ENCODE results near the gene HBA1. TPM values are rescaled to one million over a fixed set of nuclear protein-coding genes. Genes with fewer than 3 reads are reported as not detected.
A peak's percentile ranks its signal among the peaks of the same experiment; 100 is the strongest.
"Not testable (repeated sequence)": the region's sequence is repeated elsewhere in the genome, so short reads cannot be mapped to it uniquely, and the experiment has no call there.

The HBA1 gene
- total RNA-seq, 1 donor from 2014 or later: 0.83 TPM

DNA sequence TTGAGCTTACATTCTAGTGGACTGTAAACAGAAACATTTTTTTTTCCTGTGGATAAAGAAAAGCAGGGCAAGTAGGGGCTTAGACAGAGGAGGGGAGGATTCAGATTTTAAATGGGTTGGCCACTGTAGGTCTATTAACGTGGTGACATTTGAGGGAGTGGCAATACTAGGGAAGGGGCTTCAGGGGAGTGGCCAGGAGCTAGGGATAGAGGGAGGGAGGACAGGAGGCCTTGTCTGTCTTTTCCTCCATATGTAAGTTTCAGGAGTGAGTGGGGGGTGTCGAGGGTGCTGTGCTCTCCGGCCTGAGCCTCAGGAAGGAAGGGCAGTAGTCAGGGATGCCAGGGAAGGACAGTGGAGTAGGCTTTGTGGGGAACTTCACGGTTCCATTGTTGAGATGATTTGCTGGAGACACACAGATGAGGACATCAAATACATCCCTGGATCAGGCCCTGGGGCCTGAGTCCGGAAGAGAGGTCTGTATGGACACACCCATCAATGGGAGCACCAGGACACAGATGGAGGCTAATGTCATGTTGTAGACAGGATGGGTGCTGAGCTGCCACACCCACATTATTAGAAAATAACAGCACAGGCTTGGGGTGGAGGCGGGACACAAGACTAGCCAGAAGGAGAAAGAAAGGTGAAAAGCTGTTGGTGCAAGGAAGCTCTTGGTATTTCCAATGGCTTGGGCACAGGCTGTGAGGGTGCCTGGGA is 17.2 kb upstream of the HBA1 start:
- DNase-seq (ENCODE audit: low read depth): no peak

DNA sequence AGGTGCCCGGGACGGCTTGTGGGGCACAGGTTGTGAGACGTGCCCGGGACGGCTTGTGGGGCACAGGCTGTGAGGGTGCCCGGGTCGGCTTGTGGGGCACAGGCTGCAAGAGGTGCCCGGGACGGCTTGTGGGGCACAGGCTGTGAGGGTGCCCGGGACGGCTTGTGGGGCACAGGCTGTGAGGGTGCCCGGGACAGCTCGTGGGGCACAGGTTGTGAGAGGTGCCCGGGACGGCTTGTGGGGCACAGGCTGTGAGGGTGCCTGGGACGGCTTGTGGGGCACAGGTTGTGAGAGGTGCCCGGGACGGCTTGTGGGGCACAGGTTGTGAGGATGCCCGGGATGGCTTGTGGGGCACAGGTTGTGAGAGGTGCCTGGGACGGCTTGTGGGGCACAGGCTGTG is 16.2 kb upstream of the HBA1 start:
- DNase-seq (ENCODE audit: low read depth): not testable (repeated sequence)

DNA sequence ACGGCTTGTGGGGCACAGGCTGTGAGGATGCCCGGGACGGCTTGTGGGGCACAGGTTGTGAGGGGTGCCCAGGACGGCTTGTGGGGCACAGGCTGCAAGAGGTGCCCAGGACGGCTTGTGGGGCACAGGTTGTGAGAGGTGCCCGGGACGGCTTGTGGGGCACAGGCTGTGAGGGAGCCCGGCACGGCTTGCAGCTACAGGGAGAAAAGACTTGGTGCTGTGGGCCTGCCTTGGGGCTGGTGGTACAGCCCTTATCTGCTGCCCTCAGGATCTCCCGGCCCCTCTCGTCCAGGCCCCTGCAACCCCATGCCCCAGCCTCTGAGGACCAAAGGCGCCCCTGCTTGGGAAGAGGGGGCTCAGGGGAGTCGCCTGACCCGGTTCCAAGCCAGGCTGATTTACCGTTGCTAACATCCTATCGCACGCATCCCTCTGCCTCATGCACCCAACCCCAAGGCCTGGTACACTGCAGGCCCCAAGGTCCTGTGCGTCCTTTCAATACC is 15.7 kb upstream of the HBA1 start:
- DNase-seq (ENCODE audit: low read depth): no peak

DNA sequence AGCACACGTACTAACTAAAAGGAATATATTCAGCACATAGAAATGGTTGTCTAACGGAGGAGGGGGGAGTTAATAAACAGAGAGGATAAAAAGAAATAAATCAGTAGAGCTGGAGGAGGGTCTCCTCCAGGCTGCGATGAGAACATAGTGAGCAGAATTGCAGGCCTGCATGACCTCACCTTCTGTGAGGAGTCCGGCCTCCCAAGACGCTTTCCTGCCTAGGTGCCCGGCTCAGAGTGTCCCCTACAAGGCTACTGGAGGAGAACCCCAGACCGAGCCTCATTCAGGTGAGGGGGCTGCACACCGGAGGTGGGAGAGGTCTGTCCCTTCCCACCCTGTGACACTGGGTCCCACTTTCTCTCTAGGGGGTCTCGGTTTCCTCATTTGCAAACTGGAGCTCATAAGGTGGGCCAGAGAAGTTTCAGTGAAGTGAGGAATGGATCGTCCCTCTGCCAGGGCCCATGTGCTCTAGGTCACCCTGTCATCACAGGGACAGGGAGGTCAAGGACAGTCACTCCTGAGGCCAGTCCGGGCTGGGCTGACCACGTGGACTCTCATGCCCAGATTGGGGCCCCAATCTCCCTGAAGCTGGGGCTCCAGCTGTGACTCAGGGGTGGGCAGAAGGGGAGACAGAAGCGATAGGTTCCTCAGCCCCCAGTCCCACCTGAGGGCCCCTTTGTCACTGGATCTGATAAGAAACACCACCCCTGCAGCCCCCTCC is 14.0 kb upstream of the HBA1 start:
- DNase-seq (ENCODE audit: low read depth): no peak

DNA sequence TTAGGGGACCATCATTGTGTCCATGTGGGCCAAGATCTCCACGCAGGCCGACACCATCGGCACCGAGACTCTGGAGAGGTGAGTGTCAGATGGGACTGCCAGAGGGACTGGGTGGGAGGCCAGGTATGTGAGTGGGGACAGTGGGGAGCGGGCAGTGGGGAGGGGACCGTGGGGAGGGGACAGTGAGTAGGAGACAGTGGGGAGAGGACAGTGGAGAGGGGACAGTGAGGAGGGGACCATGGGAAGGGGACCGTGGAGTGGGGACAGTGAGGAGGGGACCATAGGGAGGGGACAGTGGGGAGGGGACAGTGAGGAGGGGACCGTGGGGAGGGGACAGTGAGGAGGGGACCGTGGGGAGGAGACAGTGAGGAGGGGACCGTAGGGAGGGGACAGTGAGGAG is 13.3 kb upstream of the HBA1 start:
- DNase-seq (ENCODE audit: low read depth): not testable (repeated sequence)

DNA sequence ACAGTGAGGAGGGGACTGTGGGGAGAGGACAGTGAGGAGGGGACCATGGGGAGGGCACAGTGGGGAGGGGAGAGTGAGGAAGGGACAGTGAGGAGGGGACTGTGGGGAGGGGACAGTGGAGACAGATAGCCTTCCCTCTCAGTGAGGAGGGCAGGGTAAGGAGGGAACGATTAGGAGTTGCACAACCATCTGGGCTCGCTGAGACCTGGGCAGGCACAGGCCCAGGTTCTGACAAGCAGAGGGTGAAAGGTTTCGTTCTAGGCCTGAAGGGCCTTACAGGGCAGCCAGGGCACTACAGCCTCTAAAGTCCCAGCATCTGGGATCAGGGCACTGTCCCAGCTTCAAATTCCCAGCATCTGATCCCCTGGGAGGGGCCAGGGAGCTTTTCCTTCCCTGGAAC is 12.8 kb upstream of the HBA1 start:
- not testable (repeated sequence) for DNase-seq (ENCODE audit: low read depth)

DNA sequence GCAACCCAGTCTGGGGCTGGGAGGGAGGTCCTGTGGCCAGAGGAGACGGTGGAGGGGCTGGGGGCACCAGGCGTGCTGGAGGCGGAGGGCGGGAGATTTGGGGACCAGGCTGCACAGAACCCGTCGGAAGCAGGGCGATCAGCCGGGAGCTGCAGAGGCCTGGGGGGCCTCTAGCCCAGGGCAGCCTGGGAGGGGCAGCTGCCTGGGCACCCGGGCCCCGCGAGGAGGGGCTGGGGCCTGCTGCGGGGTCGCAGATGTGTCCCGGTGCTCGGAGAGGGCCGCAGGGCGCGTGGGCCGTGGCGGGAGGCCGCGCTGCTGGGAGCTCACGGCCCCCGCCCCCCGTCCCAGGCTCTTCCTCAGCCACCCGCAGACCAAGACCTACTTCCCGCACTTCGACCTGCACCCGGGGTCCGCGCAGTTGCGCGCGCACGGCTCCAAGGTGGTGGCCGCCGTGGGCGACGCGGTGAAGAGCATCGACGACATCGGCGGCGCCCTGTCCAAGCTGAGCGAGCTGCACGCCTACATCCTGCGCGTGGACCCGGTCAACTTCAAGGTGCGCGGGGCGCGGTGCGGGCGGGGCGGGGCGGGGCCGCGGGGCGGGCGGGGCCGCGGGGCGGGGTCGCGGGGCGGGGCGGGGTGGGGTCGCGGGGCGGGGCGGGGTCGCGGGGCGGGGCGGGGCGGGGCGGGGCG is 12.2 kb upstream of the HBA1 start:
- not testable (repeated sequence) for DNase-seq (ENCODE audit: low read depth)

DNA sequence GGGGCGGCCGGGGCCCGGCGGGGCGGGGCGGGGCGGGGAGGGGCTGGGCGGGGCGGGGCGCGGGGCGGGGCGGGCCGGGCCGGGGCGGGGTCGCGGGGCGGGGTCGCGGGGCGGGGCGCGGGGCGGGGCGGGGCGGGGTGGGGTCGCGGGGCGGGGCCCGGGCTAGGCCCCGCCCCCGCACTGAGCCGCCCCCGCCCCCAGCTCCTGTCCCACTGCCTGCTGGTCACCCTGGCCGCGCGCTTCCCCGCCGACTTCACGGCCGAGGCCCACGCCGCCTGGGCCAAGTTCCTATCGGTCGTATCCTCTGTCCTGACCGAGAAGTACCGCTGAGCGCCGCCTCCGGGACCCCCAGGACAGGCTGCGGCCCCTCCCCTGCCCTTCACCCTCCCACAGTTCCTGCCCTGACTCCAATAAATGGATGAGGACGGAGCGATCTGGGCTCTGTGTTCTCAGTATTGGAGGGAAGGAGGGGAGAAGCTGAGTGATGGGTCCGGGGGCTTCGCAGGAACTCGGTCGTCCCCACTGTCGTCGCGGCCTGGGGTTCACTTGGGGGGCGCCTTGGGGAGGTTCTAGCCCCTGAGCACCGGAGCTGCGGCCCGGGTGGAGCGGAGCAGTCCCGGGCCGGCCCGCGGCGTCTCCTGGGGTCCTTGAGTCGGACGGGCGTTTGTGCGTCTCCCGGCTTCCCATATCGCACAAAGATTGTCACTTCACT is 11.5 kb upstream of the HBA1 start:
- DNase-seq (ENCODE audit: low read depth): no peak

DNA sequence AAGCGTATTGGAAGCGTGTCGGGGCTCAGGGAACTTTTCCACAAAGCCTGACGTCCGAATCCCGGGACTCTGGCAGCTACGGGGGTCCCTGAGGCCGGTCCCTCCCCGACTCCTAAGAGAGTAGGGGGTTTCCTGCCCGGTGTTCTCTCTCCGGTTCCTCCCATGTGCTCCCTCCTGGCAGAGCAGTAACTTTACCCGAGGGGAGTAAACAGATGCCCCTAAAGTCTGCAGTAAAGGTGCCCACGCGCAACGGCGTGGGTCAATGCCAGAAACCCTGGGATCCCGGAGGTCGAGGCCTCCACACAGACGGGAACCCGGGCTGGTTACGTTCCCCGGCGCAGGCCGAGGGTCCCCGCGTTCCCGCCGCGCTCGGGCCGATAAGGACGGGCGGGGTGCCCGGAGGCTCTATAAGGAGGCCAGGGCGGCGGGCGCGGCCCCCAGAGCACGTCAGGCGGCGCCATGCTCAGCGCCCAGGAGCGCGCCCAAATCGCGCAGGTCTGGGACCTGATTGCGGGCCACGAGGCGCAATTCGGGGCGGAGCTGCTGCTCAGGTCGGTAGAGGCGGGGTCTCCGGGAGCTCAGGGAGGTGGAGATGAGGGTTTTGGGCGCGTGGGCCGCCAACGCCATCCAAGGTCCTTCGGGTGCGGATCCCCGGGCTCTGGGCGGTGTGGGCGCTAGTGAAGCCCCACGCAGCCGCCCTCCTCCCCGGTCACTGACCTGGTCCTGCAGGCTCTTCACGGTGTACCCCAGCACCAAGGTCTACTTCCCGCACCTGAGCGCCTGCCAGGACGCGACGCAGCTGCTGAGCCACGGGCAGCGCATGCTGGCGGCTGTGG is 10.7 kb upstream of the HBA1 start, which contains the start of gene HBM:
HBM (plus strand) TSS at position 440 of the 836 bp plus-strand sequence; CDS start at position 460, 20 bp downstream.
- no peak for DNase-seq (ENCODE audit: low read depth)

DNA sequence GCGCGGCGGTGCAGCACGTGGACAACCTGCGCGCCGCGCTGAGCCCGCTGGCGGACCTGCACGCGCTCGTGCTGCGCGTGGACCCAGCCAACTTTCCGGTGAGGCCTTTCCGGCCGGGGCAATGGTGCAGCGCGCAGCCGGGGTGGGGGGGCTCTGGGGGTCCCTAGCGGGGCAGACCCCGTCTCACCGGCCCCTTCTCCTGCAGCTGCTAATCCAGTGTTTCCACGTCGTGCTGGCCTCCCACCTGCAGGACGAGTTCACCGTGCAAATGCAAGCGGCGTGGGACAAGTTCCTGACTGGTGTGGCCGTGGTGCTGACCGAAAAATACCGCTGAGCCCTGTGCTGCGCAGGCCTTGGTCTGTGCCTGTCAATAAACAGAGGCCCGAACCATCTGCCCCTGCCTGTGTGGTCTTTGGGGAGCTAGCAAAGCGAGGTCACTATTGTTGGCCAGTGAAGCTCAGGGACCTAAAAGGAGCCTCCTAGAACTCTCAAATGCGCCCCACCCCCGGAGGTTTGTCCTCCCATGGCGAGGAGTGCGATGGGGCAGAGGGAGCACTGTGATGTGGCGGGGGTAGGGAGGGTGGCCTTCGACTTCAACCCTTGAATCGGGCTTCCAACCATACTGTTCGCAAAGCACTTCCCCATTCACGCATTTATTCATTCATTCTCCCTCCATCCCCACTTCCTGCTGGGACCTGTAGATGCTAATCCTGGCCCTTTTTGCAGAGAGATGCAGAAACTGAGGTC is 9.9 kb upstream of the HBA1 start:
- DNase-seq (ENCODE audit: low read depth): no peak

DNA sequence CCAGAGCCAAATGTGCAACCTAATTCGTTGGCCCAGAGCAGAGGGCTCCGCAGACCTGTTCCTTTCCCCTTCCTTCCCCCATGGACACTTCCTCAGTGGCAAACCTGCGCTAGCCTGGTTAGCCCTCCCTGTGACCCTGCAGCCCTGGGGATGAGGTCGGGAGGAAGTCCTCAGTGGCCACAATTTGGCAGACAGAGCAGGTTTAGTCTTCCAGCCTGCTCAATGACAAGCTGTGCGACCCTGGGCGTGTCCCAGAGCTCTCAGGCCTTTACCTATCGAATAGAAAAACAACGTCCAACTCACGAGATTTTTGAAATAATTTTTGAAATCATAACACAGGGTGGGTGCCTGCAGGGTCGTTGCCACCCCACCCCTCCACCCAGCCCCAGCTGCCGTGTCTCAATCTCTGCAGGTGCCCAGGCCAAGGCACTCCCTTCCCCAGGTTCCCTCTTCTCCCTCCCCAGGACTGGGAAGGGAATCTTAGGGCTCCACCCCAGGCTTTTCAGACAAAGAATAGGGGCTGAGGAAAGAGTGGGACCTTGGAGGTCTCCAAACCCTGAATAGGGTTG is 9.3 kb upstream of the HBA1 start:
- no peak for DNase-seq (ENCODE audit: low read depth)

DNA sequence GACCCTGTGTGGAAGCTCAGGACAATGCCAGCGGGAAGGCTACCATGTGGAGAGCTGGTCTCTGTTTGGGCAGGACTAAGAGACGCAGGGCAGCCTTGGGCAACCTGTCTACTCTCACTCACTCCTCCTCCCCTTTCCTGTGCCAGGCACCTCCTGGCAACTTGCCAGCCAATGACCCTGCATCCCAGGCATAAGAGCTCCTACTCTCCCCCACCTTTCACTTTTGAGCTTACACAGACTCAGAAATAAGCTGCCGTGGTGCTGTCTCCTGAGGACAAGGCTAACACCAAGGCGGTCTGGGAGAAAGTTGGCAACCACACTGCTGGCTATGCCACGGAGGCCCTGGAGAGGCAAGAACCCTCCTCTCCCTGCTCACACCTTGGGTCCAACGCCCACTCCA is 8.1 kb upstream of the HBA1 start:
- DNase-seq (ENCODE audit: low read depth): no peak

DNA sequence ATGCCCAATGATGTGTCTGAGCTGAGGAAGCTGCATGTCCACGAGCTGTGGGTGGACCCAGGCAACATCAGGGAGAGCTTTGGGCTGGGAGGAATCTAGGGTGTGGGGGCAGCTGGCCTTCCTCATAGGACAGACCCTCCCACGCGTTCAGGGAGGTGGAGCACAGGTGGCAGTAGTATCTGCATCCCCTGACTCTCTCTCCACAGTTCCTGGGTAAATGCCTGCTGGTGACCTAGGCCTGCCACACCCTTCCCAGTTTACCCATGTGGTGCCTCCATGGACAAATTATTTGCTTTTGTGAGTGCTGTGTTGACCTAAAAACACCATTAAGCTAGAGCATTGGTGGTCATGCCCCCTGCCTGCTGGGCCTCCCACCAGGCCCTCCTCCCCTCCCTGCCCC is 7.5 kb upstream of the HBA1 start:
- DNase-seq (ENCODE audit: low read depth): no peak

DNA sequence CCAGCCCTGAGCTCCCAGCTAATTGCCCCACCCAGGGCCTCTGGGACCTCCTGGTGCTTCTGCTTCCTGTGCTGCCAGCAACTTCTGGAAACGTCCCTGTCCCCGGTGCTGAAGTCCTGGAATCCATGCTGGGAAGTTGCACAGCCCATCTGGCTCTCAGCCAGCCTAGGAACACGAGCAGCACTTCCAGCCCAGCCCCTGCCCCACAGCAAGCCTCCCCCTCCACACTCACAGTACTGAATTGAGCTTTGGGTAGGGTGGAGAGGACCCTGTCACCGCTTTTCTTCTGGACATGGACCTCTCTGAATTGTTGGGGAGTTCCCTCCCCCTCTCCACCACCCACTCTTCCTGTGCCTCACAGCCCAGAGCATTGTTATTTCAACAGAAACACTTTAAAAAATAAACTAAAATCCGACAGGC is 6.4 kb upstream of the HBA1 start:
- peak; percentile 28 for DNase-seq (ENCODE audit: low read depth)

DNA sequence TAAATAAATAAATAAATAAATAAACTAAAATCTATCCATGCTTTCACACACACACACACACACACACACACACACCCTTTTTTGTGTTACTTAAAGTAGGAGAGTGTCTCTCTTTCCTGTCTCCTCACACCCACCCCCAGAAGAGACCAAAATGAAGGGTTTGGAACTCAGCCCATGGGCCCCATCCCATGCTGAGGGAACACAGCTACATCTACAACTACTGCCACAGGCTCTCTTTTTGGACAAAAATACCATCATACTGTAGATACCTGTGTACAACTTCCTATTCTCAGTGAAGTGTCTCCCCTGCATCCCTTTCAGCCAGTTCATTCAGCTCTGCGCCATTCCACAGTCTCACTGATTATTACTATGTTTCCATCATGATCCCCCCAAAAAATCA is 5.7 kb upstream of the HBA1 start:
- DNase-seq (ENCODE audit: low read depth): no peak

DNA sequence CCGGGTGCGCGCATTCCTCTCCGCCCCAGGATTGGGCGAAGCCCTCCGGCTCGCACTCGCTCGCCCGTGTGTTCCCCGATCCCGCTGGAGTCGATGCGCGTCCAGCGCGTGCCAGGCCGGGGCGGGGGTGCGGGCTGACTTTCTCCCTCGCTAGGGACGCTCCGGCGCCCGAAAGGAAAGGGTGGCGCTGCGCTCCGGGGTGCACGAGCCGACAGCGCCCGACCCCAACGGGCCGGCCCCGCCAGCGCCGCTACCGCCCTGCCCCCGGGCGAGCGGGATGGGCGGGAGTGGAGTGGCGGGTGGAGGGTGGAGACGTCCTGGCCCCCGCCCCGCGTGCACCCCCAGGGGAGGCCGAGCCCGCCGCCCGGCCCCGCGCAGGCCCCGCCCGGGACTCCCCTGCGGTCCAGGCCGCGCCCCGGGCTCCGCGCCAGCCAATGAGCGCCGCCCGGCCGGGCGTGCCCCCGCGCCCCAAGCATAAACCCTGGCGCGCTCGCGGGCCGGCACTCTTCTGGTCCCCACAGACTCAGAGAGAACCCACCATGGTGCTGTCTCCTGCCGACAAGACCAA is 4.0 kb upstream of the HBA1 start, which contains the start of gene HBA2:
HBA2 (plus strand) TSS at position 503 of the 568 bp plus-strand sequence; CDS start at position 540, 37 bp downstream.
- not testable (repeated sequence) for DNase-seq (ENCODE audit: low read depth)

DNA sequence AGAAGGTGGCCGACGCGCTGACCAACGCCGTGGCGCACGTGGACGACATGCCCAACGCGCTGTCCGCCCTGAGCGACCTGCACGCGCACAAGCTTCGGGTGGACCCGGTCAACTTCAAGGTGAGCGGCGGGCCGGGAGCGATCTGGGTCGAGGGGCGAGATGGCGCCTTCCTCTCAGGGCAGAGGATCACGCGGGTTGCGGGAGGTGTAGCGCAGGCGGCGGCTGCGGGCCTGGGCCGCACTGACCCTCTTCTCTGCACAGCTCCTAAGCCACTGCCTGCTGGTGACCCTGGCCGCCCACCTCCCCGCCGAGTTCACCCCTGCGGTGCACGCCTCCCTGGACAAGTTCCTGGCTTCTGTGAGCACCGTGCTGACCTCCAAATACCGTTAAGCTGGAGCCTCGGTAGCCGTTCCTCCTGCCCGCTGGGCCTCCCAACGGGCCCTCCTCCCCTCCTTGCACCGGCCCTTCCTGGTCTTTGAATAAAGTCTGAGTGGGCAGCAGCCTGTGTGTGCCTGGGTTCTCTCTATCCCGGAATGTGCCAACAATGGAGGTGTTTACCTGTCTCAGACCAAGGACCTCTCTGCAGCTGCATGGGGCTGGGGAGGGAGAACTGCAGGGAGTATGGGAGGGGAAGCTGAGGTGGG is 3.1 kb upstream of the HBA1 start:
- DNase-seq (ENCODE audit: low read depth): not testable (repeated sequence)
